T-helper 22 cell (primary cell): ENCODE measurements around the gene RPS15.

ENCODE experiments used
- DNase-seq: peaks from one replicate; pipeline ENCODE4 v3.0.0-alpha.2; 2020; ENCODE audit warnings: low read depth

Gene RPS15

DNA sequence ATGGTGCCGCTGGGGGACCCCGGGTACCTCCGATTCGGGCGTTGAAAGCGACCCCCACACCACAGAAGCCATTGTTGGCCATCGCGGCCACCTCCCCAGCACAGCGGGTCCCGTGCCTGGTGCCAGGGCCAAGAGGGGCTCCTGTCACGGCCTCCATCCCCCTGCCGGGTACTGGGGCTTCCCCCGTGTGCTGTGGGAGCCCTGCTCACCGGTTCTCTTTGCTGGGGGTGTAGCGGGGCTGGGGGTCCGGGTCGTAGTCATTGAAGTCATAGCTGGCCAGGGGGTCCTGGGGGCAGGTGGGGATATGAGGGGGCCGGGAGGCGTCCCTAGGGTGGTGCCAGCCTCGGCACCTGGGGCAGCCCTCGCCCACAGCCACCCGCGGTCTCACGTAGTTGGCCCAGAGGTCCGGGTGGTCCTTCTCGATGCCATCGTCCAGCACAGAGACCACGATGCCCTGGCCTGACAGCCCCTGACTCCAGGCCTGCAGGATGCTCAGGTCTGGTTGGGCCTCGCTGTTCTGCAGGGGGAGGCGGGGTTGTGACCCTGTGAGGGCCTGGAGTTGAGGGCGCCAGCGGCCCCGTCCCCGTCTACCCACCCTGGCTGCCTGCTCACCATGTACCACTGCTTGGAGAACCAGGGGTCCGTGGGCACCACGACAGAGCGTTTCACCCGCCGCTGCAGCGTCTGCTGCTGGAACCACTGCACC is 49.5 kb downstream of the RPS15 start:
- no peak for DNase-seq

DNA sequence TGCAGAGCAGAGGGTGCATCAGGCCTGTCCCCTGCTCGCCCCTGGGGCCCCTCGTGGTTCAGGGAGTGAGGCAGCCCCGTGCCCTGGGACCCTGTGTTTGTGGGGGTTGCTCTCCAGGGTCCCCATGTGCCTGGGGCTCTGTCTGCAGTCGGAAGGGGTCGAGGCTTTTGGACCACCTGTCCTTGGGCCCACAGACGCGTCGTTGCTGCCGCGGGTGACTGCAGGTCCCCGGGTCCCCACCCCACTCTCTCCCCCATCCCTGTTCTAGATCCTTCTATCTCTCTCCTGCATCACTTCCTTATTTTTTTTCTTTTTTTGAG is 50.0 kb downstream of the RPS15 start:
- no peak for DNase-seq

DNA sequence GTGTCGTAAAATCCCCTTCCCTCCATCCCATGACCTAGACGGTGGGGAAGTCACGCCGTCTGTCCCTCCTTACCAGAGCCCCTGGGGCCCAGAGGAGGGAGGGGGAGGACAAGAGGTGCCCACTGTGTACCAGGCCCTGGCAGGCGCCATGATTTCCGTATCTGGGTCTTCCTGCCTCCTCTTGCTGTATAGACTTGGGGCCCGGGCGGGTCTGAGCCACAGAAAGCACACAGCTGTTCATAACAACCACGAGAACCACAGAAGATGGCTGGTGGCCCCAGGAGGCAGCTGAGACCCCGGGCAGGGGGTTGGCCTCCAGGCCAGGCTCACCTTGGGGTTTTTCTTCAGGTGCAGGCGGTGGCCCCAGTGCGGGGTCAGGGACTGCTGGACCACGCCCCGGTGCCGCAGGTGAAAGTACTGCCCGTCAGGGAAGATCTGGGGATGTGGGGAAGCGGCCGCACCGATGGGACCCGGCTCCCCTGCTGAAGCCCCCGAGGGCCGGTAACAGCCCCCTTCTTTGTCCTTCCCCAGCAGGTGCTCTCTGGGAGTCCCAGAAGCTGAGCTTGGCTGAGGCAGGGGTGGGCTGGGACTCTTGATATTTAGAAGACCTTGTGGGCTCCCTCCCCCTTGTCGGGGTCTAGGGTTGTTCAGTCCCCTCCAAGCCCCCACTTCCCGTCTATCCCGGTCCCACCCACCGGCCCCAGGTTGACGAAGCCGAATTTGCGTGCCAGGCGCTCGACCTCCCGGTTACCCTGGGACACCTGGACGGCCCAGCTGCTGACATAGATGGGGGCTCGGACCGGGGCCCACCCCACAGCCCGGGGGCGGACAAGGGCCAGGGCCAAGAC is 51.5 kb downstream of the RPS15 start:
- no peak for DNase-seq
